GM19438 (cell line): Measurements from ENCODE around the gene CEP112.

Experiments used
- ATAC-seq: cut with Tn5 transposase; IDR thresholded peaks from one replicate; pipeline ENCODE4 v1.9.1; 2021; ENCODE audit warnings: low read depth; ENCODE audit not compliant: unreplicated experiment

Gene CEP112

DNA sequence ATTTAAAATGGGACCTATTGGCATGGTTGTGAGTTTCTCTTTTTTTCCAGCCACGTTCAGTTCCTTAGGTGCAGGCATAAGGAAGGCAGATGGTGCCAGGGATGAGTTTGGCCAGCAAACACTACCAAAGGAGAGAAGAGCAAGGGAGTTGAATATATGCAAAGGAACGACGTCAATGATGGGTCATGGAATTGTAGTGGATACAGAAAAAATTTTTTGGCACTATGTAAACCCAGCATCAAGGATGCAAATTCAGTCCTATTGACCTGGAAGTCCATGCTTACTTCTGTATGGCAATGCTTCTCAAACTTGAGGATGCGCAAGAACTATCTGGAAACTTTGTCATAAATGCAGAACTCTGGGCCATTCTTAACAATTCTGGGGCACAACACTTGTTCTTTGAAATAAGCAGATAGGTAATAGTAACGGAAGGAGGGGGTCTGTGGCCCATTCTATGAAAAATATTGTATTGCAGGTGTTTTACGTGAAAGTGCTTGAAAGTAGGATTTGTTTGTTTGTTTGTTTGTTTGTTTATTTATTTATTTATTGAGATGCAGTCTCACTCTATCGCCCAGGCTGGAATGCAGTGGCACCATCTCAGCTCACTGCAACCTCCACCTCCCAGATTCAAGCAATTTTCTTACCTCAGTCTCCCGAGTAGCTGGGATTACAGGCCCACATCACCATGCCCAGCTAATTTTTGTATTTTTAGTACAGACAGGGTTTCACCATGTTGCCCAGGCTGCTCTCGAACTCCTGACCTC, 19.3 kb upstream of the CEP112 start:
- ATAC-seq, result no peak

- ATAC-seq, result no peak
Observed at GRCh38 chr17:66210208-66210574, 18.3 kb upstream of the CEP112 start.

DNA sequence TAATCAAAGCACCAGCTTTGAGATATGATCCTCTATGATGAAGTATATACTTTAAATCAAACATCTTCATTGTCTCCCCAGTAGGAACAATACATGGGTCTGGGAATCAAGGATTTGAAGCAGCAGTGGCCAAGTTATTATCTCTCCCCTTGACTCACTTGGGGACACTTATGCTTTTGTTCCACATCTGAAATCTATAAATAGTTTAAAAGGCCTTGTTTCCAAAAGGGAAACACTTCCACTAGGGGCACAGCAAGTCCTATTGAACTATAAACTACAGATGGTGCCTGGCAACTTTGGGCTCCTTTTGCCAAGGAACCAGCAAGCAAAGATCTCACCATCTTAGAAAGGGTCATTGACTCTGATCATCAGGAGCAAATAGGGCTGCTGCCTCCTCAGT, 16.0 kb upstream of the CEP112 start:
- no peak for ATAC-seq

- no peak for ATAC-seq
Observed at GRCh38 chr17:66203274-66204015, 11.5 kb upstream of the CEP112 start.

DNA sequence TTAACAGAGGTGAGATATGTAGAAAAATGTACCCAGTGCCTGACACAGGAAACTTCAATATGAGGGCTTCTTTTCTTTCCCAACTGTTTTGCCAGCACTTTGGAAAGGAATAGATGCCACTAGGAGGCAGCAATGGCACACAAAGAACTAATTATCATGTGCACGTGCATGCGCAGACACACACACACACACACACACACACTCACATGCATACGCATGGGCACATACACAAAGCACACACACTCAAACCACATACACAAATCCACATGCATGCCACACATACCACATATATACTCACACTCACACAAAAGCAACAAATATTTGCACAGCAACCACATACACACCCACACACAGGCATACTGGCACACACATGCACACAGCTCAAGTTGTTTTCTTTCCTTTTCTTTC, 8.8 kb upstream of the CEP112 start:
- ATAC-seq, result no peak

- ATAC-seq, result no peak
Observed at GRCh38 chr17:66198242-66198641, 6.3 kb upstream of the CEP112 start.

GRCh38 chr17:66192378-66192687, 400 bp upstream of the CEP112 start:
- ATAC-seq, result no peak

DNA sequence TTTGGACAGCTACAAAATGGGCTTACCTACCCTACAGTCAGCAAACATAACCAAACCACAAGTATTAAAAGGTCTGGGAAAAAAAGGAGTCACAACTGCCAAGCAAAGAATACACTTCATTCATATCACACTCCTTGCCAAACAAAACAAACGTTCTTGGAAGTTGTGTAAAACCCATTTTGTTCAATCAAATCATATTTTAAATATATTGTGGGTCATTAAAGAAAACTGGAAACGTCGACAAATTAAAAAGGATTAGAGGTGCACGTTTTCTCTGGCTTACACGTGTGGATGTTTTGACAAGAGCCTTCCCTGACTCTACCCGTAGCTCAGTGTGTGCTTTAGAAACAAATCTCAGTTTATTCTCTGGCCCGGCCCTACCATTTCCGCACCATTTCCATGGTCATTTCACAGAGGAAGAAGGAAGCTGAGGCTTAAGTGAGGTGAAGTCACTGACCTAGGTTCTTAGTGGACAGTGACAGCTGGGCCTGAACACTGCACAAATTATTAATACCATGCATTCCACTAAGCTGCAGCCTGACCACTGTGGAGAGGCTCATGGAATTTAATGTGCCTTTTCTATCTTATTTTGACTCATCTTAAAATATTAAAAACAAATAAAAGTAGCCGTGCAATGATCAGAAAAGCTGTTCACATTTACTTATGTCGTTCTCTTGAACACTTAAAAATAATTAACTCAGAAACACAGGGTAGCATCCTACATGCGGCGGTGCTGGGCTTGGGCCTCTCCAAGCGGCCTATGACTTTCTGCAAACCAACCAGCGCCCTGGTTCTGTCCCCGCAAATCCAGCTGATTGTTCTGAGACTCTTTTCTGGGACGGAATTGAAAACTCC, 968 bp downstream of the CEP112 start:
- no peak for ATAC-seq

GRCh38 chr17:66187718-66188117, 4.2 kb downstream of the CEP112 start:
- ATAC-seq, result no peak

GRCh38 chr17:66185862-66186261, 6.1 kb downstream of the CEP112 start:
- ATAC-seq, result no peak

GRCh38 chr17:66184392-66184791, 7.5 kb downstream of the CEP112 start:
- ATAC-seq, result no peak

DNA sequence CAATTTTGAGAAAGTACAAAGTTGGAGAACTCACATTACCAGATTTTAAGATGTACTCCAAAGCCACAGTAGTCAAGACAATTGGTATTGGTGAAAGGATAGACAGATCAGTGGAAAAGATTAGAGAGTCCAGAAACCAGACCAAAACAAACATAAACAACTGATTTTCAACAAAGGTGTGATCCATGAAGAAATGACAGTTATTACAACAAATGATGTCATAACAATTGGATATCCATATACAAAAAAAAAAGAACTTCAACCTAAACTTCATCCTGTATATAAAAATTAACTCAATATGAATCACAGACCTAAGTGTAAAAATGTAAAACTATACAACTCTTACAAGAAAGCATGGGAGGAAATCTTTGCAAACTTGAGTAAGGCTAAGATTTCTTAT, 8.4 kb downstream of the CEP112 start:
- ATAC-seq, result no peak

DNA sequence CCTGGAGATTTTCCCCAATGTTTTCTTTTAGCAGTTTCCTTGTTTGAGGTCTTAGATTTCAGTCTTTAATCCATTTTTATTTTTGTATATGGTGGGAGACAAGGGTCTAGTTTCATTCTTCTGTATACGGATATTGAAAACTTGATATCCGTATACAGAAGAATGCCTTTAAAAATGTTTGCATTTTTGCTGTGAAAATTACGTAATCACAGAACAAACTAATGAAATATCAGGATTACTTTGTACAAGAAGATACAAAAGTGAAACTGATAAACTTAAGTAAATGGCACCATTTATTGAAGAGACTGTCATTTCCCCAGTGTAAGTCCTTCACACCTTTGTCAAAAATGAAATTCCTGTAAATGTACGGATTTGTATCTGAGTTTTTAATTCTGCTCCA, 13.3 kb downstream of the CEP112 start:
- ATAC-seq, result no peak

DNA sequence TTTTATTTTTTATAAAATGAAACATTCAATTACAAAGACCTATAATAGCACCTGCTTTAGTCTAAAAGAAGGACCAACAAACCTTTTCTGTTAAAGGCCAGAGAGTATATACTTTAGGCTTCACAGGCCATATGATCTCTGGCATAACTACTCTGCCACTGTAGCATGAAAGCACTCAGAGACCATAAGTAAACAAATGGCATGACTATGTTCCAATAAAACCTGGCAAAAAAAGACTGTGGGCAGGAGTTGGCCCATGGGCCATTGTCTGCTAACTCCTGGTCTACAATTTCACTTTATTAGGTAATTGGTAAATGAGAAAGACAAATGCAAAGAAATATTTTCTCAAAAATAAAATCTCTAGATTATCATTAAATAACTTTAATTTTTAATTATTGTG, 14.9 kb downstream of the CEP112 start:
- ATAC-seq, result no peak

DNA sequence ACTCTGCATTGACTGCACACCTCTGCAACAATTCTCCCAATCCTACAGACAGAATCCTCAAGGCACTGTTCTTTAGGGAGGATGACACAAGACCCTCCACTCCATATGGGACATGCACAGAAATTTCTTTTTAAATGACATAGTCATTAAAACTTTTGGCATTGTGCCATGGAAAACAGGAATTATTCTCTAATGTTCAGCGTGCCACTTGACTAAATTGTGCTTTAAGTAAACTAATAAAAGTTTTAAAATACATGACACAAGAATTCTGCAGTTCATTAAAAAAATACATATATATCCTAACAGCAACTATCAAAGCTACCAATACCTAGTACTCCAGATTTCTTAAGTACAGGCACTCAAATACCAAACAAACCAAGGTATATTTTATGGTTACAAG, 16.0 kb downstream of the CEP112 start:
- no peak for ATAC-seq

DNA sequence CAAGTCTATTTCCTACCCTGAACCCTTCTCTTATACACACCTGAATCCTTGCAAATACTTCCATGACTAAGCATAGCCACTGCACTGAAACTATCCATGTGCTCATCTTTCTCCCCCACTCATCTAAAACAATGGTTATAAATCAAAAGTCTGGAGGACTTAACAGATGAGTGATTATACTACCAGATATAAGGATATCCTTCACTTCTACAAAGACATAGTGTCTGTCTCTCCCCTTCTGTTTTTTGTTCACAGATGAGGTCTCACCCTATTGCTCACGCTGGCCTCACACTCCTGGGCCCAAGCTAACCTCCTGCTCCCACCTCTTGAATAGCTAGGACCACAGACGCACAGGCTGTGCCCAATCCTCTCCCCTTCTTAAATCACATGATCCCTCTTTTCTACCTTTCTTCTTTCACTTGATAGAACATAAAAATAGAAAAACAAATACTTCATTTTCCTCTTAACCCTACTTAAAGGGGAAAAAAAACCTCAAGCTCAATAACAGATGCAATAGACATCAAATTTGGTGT, 19.2 kb downstream of the CEP112 start:
- no peak for ATAC-seq

- no peak for ATAC-seq
Observed at GRCh38 chr17:66172144-66172543, 19.8 kb downstream of the CEP112 start.

DNA sequence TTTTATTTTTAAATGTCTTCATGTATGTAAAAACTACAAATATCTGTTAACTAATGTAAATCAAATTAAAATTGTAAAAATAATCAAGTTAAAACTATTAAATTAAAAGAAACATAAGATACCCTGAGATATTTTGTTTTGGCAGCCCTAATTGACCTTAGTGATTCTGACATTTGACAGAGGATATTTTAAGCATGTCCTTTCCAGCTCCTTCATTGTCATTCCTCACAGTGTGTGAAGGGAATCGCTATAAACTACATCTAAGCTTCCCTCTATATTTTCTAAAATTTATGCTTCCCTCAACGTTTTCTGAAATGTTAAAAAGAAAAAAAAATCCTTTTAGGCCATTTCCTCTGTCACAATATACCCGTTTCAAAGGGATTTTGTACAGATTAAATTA, 20.2 kb downstream of the CEP112 start:
- ATAC-seq, result no peak

DNA sequence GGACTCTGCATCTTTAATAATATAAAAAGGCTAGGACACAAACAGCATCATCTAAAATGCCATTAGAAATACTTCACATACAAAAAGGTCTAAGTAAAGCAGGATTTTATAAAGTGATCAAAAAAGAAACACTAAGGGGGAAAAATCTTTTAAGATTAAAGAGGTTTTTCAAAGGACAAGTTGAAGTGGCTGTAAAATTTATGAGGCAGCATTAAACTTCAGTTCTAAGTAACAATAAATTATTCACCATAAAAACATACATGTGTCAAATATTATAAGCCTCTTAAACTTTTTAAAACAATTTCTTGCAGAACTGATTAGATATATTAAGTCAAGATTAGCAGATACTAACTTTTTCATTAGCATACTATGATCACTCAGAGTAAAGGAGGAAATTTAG, 20.8 kb downstream of the CEP112 start:
- no peak for ATAC-seq

DNA sequence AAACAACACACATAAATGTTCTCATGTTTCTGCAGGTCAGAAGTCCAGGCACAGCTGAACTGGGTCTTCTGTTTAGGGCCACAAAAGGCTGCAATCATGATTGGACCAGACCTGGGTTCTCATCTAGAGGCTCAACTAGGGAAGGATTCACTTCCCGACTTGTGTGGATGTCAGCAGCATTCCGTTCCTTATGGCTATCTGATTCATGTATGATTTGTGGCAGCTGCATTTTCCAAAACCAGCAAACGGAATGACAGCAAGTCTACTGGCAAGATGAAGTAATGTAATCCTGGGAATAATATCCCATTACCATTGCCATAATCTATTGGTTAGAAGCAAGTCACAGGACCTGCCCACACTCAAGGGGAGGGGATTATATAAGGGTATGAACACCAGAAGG, 22.1 kb downstream of the CEP112 start:
- no peak for ATAC-seq

DNA sequence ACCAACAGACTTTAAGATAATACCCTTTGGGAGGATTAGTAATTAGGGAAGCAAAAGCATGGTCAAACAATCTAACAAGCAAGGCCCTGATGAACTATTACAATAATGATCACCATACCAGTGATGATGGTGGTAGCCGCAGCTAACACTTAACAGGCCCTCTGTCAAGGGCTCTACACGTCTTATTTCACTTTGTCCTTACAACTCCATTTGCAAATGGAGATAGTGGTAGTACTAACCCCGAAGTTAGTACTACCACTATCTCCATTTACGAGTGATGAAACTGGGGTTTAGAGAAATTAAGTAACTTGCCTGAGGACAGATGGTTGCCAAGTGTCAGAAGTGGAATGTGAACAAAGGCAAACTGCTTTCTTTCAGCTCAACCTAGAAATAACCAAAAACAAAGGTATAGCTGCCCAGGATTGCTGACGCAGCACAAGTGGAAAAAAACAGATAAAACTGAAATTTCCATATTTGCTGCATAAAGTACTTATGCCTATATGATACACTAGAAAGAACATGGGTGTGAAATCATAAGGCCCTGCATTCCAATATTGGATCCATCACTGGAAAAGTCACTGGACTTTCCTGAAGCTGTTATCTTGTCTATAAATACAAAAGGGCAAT, 24.6 kb downstream of the CEP112 start:
- ATAC-seq, result no peak
